Measurements from ENCODE around the gene CEP43. TPM values are rescaled to one million over a fixed set of nuclear protein-coding genes. Genes with fewer than 3 reads are reported as not detected.

CEP43 gene
- total and polyA plus RNA-seq, 10 of the 15 experiments (the other 5 are each of a cell fraction or from before 2014, with no cell fraction given), result 7.7 to 49.9 (median 24.6) TPM

- TF ChIP-seq, protein P1, sequence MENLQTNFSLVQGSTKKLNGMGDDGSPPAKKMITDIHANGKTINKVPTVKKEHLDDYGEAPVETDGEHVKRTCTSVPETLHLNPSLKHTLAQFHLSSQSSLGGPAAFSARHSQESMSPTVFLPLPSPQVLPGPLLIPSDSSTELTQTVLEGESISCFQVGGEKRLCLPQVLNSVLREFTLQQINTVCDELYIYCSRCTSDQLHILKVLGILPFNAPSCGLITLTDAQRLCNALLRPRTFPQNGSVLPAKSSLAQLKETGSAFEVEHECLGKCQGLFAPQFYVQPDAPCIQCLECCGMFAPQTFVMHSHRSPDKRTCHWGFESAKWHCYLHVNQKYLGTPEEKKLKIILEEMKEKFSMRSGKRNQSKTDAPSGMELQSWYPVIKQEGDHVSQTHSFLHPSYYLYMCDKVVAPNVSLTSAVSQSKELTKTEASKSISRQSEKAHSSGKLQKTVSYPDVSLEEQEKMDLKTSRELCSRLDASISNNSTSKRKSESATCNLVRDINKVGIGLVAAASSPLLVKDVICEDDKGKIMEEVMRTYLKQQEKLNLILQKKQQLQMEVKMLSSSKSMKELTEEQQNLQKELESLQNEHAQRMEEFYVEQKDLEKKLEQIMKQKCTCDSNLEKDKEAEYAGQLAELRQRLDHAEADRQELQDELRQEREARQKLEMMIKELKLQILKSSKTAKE (IDR thresholded peaks at IDR 0.05; ENCODE audit: low read depth, poor library complexity, severe bottlenecking), result peak; percentile 77
- TF ChIP-seq EED (IDR thresholded peaks at IDR 0.05; ENCODE audit: low read depth), result peak; percentile 85
- peak; percentile 46; the same call in 1 of the 2 replicates for TF ChIP-seq CBX5 (IDR thresholded peaks at IDR 0.05; ENCODE audit: low read depth)
- peak; percentile 64 for TF ChIP-seq BCL11A (IDR thresholded peaks at IDR 0.05; ENCODE audit: low read depth, low read length)
- TF ChIP-seq SPI1 (IDR thresholded peaks at IDR 0.05; ENCODE audit: borderline replicate concordance, insufficient read depth, low read depth, low read length), result peak; percentile 91
- TF ChIP-seq CREM (IDR thresholded peaks at IDR 0.05; ENCODE audit: low read depth), result peak; percentile 82
- TF ChIP-seq BRCA1 (IDR thresholded peaks at IDR 0.05; ENCODE audit: low read depth, low read length), result no peak
- peak; percentile 61 for TF ChIP-seq GABPA (IDR thresholded peaks at IDR 0.05; ENCODE audit: low read depth)
- no peak for TF ChIP-seq NKRF (conservative IDR thresholded peaks at IDR 0.05)
- TF ChIP-seq, protein P2, sequence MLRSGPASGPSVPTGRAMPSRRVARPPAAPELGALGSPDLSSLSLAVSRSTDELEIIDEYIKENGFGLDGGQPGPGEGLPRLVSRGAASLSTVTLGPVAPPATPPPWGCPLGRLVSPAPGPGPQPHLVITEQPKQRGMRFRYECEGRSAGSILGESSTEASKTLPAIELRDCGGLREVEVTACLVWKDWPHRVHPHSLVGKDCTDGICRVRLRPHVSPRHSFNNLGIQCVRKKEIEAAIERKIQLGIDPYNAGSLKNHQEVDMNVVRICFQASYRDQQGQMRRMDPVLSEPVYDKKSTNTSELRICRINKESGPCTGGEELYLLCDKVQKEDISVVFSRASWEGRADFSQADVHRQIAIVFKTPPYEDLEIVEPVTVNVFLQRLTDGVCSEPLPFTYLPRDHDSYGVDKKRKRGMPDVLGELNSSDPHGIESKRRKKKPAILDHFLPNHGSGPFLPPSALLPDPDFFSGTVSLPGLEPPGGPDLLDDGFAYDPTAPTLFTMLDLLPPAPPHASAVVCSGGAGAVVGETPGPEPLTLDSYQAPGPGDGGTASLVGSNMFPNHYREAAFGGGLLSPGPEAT (IDR thresholded peaks at IDR 0.05; ENCODE audit: low read depth), result peak; percentile 83
- peak; percentile 74; the same call in 1 of the 2 replicates for TF ChIP-seq MTA2 (IDR thresholded peaks at IDR 0.05; ENCODE audit: low read depth)
- TF ChIP-seq NBN (IDR thresholded peaks at IDR 0.05), result 0 out of 2 replicates have a peak, but pooled peaks have one; percentile 27
- TF ChIP-seq TAF1 (IDR thresholded peaks at IDR 0.05; ENCODE audit: borderline replicate concordance, low read depth, low read length), result no peak
- 0 out of 2 replicates have a peak, but pooled peaks have one; percentile 39 for TF ChIP-seq TBL1XR1 (IDR thresholded peaks at IDR 0.05; ENCODE audit: low read depth, low read length)
- peak; percentile 80 for TF ChIP-seq IRF4 (IDR thresholded peaks at IDR 0.05; ENCODE audit: low read depth, low read length)
- TF ChIP-seq PML (IDR thresholded peaks at IDR 0.05; ENCODE audit: low read length), result peak; percentile 33; the same call in 1 of the 2 replicates
- TF ChIP-seq FOXM1 (IDR thresholded peaks at IDR 0.05; ENCODE audit: low read depth, low read length), result peak; percentile 55; the same call in 1 of the 2 replicates
- TF ChIP-seq CHD4 (IDR thresholded peaks at IDR 0.05), result no peak
- no peak for TF ChIP-seq ZNF274 (IDR thresholded peaks at IDR 0.05; ENCODE audit: insufficient read depth, insufficient read length)
- TF ChIP-seq ELK1 (IDR thresholded peaks at IDR 0.05; ENCODE audit: low read depth, low read length), result no peak
- TF ChIP-seq ZBED1 (IDR thresholded peaks at IDR 0.05; ENCODE audit: borderline replicate concordance), result peak; percentile 33; the same call in 1 of the 2 replicates
- TF ChIP-seq EP300 (IDR thresholded peaks at IDR 0.05; ENCODE audit: borderline replicate concordance in 1 of 2, control insufficient read depth in 1 of 2, low read depth in 2 of 2, low read length in 2 of 2), result peak; percentile 74 to 77; a peak in 3 of 4 replicates
Measured at GRCh38 chr6:167047554-167047953, 48.4 kb downstream of the CEP43 start (continued).
